GM18505 (cell line): Measurements from ENCODE around the gene APOOL.

Experiments
- ATAC-seq: cut with Tn5 transposase; IDR thresholded peaks from one replicate; pipeline ENCODE4 v1.9.1; 2021; ENCODE audit not compliant: unreplicated experiment
- POLR2A ChIP-seq: IDR thresholded peaks from 4 replicates; pipeline ENCODE4 v1.6.1; 2011; ENCODE audit warnings: borderline replicate concordance; ENCODE audit not compliant: insufficient read depth, insufficient read length; ENCODE audit errors: extremely low read depth

APOOL gene

DNA sequence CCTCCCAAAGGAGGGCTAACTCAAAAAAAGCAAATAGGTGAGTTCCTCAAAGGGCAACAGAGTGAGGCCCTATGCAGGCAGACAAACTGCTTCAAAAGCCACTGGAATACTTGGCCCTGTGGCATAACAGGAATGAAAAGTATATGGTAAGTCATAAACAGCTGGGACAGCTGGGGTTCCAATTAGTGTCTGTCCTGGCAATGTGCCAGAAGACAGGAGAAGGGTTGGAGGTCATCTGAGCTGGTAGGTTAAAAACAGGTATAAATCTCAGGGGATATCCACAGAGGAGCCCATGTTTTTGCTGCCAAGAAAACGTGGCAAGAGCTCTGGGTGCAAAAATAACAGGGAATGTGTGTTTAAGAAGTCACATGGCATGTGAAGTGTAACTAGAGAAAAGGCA is 111.6 kb downstream of the APOOL start:
- no peak for TF ChIP-seq POLR2A

DNA sequence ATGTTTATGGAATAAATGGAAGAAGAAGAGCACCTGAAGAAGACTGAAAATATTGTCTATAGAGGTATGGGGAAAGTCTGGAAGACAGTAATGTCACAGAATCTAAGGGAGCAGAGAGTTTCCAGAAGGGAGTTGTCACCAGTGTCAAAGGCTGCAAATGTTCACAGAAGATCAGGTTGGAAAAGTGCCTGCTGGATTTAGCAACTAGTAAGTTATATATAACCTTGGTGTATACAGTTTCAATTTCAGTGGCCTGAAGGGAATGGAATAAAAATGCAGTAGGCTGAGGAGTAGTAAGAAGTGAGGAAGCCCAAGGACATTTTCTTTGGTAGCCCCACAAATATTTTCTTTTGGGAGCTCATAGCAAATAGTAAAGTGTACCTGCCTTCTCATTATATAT is 132.7 kb downstream of the APOOL start:
- no peak for ATAC-seq
- TF ChIP-seq POLR2A, result no peak

More for the DNA sequence above, 111.6 kb downstream of the APOOL start:
- no peak for ATAC-seq

DNA sequence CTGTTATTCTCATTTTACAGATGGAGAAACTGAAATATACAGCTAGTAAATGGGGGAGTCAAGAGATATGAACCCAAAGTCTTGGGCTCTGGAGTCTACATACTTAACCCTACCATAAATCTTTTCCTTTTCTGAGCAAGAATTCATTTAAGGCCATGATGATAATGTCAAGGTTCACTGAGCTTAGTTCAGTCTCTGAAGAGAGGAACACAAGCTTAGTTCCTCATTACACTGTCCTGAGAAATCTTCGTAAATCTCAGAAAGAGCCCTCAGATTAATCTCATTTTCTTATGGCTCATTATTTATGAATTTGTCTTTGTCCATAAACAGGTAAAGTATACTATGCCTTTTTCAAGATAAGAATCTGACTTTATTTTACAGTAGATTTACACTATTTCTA is 135.7 kb downstream of the APOOL start:
- no peak for ATAC-seq
- no peak for TF ChIP-seq POLR2A

DNA sequence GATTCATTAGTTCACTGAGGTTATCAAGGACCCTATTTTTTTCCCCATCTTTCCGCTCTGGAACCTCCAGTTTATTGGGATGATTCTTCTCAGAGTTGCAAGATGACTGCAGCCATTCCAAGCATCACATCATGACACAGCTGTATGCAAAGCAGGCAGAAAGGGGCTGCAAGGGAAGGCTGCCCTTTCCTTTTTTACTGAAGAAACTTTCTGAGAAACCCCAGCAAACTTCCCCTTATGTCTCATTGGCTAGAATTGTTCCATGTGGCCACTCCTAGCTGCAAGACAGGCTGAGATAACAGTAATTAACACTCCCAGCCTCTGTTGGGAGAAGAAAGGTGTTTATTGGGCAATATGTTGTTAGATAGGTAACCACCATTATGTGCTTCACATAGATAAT is 137.3 kb downstream of the APOOL start:
- no peak for ATAC-seq
- no peak for TF ChIP-seq POLR2A
